Liver (tissue), 3 donors: ENCODE results near the gene PRKAB1.

Experiments used
- EGR1 ChIP-seq, 2 donors: IDR thresholded peaks; 2 replicates each; pipeline ENCODE4 v1.6.1; 2016 to 2018; ENCODE audit warnings: antibody characterized with exemption in 2 of 2, low read depth in 2 of 2
- FOXA1 ChIP-seq: IDR thresholded peaks from 2 replicates; pipeline ENCODE4 v1.6.1; 2016; ENCODE audit warnings: antibody characterized with exemption
- FOXA2 ChIP-seq: IDR thresholded peaks from 2 replicates; pipeline ENCODE4 v1.6.1; 2016; ENCODE audit warnings: antibody characterized with exemption
- GABPA ChIP-seq, 2 donors: IDR thresholded peaks in 1 of 2; conservative IDR thresholded peaks in 1 of 2; 2 replicates each; pipeline ENCODE4 v1.6.1; 2016; ENCODE audit warnings: antibody characterized with exemption in 2 of 2, mild to moderate bottlenecking in 1 of 2, moderate library complexity in 1 of 2
- JUND ChIP-seq, 2 donors: IDR thresholded peaks; 2 replicates each; pipeline ENCODE4 v1.6.1; 2016; ENCODE audit warnings: antibody characterized with exemption in 2 of 2
- RAD21 ChIP-seq, 2 donors: IDR thresholded peaks; 2 replicates each; pipeline ENCODE4 v1.6.1; 2016; ENCODE audit warnings: antibody characterized with exemption in 2 of 2, mild to moderate bottlenecking in 2 of 2
- RXRA ChIP-seq, 2 donors: IDR thresholded peaks; 2 replicates each; pipeline ENCODE4 v1.6.1; 2017 to 2018; ENCODE audit warnings: antibody characterized with exemption in 2 of 2, mild to moderate bottlenecking in 1 of 2
- SP1 ChIP-seq: IDR thresholded peaks from 2 replicates; pipeline ENCODE4 v1.6.1; 2018; ENCODE audit warnings: antibody characterized with exemption, mild to moderate bottlenecking
- TAF1 ChIP-seq: conservative IDR thresholded peaks from 2 replicates; pipeline ENCODE4 v1.6.1; 2016; ENCODE audit warnings: antibody characterized with exemption, mild to moderate bottlenecking
- TF ChIP-seq, protein P1 (sequence below): fragments of 150-350 bp; IDR thresholded peaks from 2 replicates; pipeline ENCODE4 v1.5.1; 2017; ENCODE audit warnings: improper control_type of control experiment, low read depth, low read length; ENCODE audit not compliant: missing input control
- TF ChIP-seq, protein P2 (sequence below): IDR thresholded peaks from 2 replicates; pipeline ENCODE4 v1.6.1; 2016; ENCODE audit warnings: antibody characterized with exemption
- donor health status: healthy.
- donor health status: healthy.

DNA sequence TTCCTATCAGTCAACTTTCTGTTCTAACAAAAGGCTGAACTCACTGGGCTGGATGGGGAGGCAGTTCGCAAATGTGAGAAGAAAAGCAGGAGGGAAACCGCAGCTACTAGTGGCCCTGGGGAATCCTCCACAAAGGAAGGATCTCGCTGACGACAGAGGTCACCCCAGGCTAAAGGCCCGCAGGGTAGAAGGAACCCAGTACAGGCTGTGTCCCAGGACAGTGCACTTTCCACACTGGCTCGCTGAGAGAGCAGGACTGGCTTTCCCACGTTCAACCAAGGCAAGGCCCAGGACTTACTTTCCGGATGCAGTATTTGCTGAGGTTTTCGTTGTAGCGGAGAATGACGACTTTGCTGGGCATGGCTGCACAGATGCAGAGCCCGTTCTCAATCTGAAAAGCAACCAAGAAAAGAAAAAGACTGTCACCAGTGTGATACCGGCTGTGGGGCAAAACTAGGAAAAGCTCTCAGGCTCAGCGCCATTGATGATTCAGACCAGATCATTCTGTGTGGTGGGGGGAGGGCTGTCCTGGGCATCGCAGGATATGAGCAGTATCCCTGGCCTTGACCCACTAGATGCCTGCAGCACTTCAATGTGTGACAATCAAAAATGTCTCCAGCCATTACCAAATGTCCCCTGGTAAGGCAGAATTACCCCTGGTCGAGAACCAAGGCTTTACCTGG lies 36.3 kb downstream of the PRKAB1 start:
- no peak for TF ChIP-seq GABPA (IDR thresholded peaks at IDR 0.05 in 1 of 2, conservative IDR thresholded peaks at IDR 0.05 in 1 of 2)
- TF ChIP-seq, protein P1, sequence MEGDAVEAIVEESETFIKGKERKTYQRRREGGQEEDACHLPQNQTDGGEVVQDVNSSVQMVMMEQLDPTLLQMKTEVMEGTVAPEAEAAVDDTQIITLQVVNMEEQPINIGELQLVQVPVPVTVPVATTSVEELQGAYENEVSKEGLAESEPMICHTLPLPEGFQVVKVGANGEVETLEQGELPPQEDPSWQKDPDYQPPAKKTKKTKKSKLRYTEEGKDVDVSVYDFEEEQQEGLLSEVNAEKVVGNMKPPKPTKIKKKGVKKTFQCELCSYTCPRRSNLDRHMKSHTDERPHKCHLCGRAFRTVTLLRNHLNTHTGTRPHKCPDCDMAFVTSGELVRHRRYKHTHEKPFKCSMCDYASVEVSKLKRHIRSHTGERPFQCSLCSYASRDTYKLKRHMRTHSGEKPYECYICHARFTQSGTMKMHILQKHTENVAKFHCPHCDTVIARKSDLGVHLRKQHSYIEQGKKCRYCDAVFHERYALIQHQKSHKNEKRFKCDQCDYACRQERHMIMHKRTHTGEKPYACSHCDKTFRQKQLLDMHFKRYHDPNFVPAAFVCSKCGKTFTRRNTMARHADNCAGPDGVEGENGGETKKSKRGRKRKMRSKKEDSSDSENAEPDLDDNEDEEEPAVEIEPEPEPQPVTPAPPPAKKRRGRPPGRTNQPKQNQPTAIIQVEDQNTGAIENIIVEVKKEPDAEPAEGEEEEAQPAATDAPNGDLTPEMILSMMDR: no peak
- TF ChIP-seq RAD21 (IDR thresholded peaks at IDR 0.05): no peak
- no peak for TF ChIP-seq TAF1
- TF ChIP-seq, protein P2, sequence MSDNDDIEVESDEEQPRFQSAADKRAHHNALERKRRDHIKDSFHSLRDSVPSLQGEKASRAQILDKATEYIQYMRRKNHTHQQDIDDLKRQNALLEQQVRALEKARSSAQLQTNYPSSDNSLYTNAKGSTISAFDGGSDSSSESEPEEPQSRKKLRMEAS: no peak
- no peak for TF ChIP-seq EGR1 (IDR thresholded peaks at IDR 0.05; ENCODE audit: low read depth in 2 of 2)
- no peak for TF ChIP-seq SP1
- no peak for TF ChIP-seq RXRA (IDR thresholded peaks at IDR 0.05)
- TF ChIP-seq JUND (IDR thresholded peaks at IDR 0.05): no peak
- no peak for TF ChIP-seq FOXA1
- no peak for TF ChIP-seq FOXA2
